ENCODE data around the gene OCA2. TPM values are rescaled to one million over a fixed set of nuclear protein-coding genes. Genes with fewer than 3 reads are reported as not detected.

The OCA2 gene
- polyA plus RNA-seq, 1 donor (not counting 4 experiments of a cell fraction or from before 2014, with no cell fraction given): 0.05 TPM

DNA sequence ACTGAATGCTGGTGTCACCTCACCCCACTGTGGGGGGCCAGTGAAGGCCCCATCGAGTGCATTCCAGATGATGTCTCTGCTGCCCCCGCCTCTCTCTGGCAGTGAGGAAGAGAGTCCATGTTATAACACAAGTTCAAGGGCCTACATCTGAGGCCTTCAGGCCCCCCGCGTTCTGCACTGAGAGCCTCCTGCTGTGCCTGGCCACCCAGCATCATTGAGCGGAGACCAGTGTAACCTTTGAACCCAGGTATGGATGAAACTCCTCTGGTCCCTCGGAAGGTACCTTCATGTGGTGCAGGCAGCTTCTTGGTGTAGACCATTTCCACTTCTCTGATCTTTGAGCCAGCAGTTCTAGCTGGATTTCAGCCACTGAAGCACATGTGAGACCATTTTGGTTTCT is 324.9 kb downstream of the OCA2 start:
- no peaks in the 10 kb centered on the region for H3K4me1 ChIP-seq (ENCODE audit: control insufficient read depth, extremely low read depth, insufficient read depth, low read length)
- DNase-seq (ENCODE audit: low read depth, low spot score) (no peak), FAIRE-seq (no peak)
- no peak overlapping the region for H3K27ac ChIP-seq (ENCODE audit: control insufficient read depth, insufficient read depth, low read length)
- H3K79me2 ChIP-seq (ENCODE audit: control insufficient read depth, insufficient read depth, low read length): no peaks in the 10 kb centered on the region
- H3K9me1 ChIP-seq (ENCODE audit: control insufficient read depth, extremely low read depth, insufficient read depth, low read length): no peaks in the 10 kb centered on the region
- no peak overlapping the region for H3K4me2 ChIP-seq (ENCODE audit: control insufficient read depth, extremely low read depth, insufficient read depth, low read depth, low read length)
- H3K9me3 ChIP-seq (ENCODE audit: control insufficient read depth, low read depth, low read length): no peaks in the 10 kb centered on the region
- H2AFZ ChIP-seq (ENCODE audit: control insufficient read depth, low read length): no peak overlapping the region
- no peak for TF ChIP-seq EZH2 (IDR thresholded peaks at IDR 0.05; ENCODE audit: low read length)
- TF ChIP-seq, protein P1, sequence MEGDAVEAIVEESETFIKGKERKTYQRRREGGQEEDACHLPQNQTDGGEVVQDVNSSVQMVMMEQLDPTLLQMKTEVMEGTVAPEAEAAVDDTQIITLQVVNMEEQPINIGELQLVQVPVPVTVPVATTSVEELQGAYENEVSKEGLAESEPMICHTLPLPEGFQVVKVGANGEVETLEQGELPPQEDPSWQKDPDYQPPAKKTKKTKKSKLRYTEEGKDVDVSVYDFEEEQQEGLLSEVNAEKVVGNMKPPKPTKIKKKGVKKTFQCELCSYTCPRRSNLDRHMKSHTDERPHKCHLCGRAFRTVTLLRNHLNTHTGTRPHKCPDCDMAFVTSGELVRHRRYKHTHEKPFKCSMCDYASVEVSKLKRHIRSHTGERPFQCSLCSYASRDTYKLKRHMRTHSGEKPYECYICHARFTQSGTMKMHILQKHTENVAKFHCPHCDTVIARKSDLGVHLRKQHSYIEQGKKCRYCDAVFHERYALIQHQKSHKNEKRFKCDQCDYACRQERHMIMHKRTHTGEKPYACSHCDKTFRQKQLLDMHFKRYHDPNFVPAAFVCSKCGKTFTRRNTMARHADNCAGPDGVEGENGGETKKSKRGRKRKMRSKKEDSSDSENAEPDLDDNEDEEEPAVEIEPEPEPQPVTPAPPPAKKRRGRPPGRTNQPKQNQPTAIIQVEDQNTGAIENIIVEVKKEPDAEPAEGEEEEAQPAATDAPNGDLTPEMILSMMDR (optimal IDR thresholded peaks at IDR 0.05 in 1 of 3, IDR thresholded peaks at IDR 0.05 in 1 of 3, conservative IDR thresholded peaks at IDR 0.05 in 1 of 3; ENCODE audit: extremely low read depth in 1 of 3, insufficient read depth in 2 of 3, low read length in 3 of 3): no peak
- no peak overlapping the region for H3K4me3 ChIP-seq (ENCODE audit: control insufficient read depth in 2 of 3, extremely low read depth in 1 of 3, insufficient read depth in 2 of 3, low read depth in 1 of 3, low read length in 3 of 3)
- H3K36me3 ChIP-seq (ENCODE audit: control insufficient read depth in 2 of 2, extremely low read depth in 1 of 2, insufficient read depth in 2 of 2, low read length in 2 of 2): no peaks in the 10 kb centered on the region
- H3K9ac ChIP-seq (ENCODE audit: control insufficient read depth, extremely low read depth, insufficient read depth, low read length): no peak overlapping the region
- H4K20me1 ChIP-seq (ENCODE audit: control insufficient read depth, extremely low read depth, insufficient read depth, low read length): no peaks in the 10 kb centered on the region
- H3K27me3 ChIP-seq (ENCODE audit: control insufficient read depth, extremely low read depth, insufficient read depth, low read length): no peaks in the 10 kb centered on the region
- dilution Hi-C loops (cut with MboI; ENCODE audit: extremely low pct_ligation_motif_present, low sequenced_read_pairs): no loop called here

- Histone ChIP-seq H3K4me3 (ENCODE audit: control insufficient read depth in 2 of 3, extremely low read depth in 1 of 3, insufficient read depth in 2 of 3, low read depth in 1 of 3, low read length in 3 of 3) (no peak overlapping the region), H3K9me1 (ENCODE audit: control insufficient read depth, extremely low read depth, insufficient read depth, low read length) (no peaks in the 10 kb centered on the region), H2AFZ (ENCODE audit: control insufficient read depth, low read length) (no peak overlapping the region), H3K9ac (ENCODE audit: control insufficient read depth, extremely low read depth, insufficient read depth, low read length) (no peak overlapping the region), H3K36me3 (ENCODE audit: control insufficient read depth in 2 of 2, extremely low read depth in 1 of 2, insufficient read depth in 2 of 2, low read length in 2 of 2) (no peaks in the 10 kb centered on the region), H3K4me1 (ENCODE audit: control insufficient read depth, extremely low read depth, insufficient read depth, low read length) (no peaks in the 10 kb centered on the region), H3K9me3 (ENCODE audit: control insufficient read depth, low read depth, low read length) (no peaks in the 10 kb centered on the region), H3K27ac (ENCODE audit: control insufficient read depth, insufficient read depth, low read length) (no peak overlapping the region), H3K4me2 (ENCODE audit: control insufficient read depth, extremely low read depth, insufficient read depth, low read depth, low read length) (no peak overlapping the region), H3K27me3 (ENCODE audit: control insufficient read depth, extremely low read depth, insufficient read depth, low read length) (no peaks in the 10 kb centered on the region), H4K20me1 (ENCODE audit: control insufficient read depth, extremely low read depth, insufficient read depth, low read length) (no peaks in the 10 kb centered on the region), H3K79me2 (ENCODE audit: control insufficient read depth, insufficient read depth, low read length) (no peaks in the 10 kb centered on the region)
- TF ChIP-seq, protein P1 (optimal IDR thresholded peaks at IDR 0.05 in 1 of 3, IDR thresholded peaks at IDR 0.05 in 1 of 3, conservative IDR thresholded peaks at IDR 0.05 in 1 of 3; ENCODE audit: extremely low read depth in 1 of 3, insufficient read depth in 2 of 3, low read length in 3 of 3): no peak
- no peak for TF ChIP-seq EZH2 (IDR thresholded peaks at IDR 0.05; ENCODE audit: low read length)
- dilution Hi-C loops (cut with MboI; ENCODE audit: extremely low pct_ligation_motif_present, low sequenced_read_pairs): no loop called here
- DNase-seq (ENCODE audit: low read depth, low spot score) (no peak), FAIRE-seq (no peak)
Observed at GRCh38 chr15:27771892-27772291, 327.2 kb downstream of the OCA2 start.
